ACHN (cell line): ENCODE data around the gene PPP1R12A.

Source experiments
- DNase-seq: peaks from one replicate; pipeline ENCODE4 v3.0.0-alpha.2; 2015
- in situ Hi-C: cut with HindIII; loops from 2 replicates; pipeline ENCODE4 v1.10.0; 2017; ENCODE audit warnings: low sequenced_read_pairs, low pct_ligation_motif_present, low pct_unique_long_range_greater_than_20kb

PPP1R12A gene

DNA sequence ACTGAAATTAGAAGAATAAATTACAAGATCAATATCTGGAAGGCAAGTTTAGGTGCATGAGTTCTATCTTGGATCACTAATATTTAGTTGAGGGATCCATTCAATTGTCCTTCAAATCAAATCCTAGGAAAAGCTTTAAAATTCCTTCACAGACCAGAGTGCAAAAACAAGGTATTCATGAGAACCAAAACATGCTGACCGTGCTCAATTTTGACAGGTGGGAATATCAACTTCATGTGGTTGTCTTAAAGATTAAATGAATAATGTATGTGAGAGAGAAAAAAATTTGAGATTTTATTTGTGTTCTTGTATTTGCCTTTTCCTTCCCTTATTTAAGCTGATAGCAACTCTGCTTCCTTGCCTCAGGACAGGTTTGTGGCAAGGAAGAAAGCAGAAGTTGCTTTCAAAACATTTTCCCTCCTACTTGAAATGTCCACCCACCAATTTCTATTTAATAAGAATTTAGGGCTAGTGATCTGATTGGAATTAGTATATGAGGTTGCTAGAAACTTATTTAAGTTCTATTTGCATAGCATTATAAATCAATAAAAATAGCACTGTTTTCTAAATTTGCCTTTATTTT, 4.9 kb upstream of the PPP1R12A start:
- no peak for DNase-seq
- in situ Hi-C loops = no loop called here

DNA sequence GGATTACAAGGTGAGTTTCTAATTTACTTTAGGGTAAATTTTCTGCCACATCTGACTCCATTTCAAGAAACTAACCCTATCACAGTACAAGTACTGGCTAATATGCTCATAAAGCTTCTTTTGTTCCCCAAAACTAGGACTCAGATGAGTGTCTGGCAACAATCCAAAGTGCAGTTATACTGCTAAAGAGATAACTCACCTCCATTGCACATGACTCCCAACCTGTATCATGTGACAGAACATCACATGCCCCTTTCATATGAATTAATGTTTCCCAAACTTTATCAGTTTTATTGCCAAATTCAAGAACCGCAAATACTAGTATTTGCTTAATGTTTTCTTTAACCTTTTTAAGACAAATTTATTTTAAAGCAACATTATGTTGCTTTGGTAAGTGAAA, 3.9 kb upstream of the PPP1R12A start:
- in situ Hi-C loops = no loop called here
- DNase-seq = no peak

DNA sequence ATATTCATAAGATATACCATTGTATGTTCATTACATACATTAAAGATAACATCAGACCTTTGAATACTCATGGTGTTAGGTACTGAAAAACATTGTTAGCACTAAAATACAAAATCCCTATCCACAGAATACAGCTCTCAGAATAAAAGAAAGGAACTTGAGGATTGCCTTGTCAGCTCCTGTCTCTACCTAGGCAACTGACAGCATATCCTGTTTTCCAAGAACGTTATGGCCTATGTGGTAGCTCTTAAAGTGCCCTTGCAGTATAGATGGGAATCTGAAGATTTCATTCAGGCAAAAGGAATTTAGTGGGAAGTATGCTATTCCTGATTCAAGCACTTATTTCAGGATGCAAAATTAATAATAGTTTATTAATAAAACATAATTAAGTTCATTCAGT, 1.8 kb upstream of the PPP1R12A start:
- DNase-seq = peak; percentile 18
- in situ Hi-C loops = no loop called here

DNA sequence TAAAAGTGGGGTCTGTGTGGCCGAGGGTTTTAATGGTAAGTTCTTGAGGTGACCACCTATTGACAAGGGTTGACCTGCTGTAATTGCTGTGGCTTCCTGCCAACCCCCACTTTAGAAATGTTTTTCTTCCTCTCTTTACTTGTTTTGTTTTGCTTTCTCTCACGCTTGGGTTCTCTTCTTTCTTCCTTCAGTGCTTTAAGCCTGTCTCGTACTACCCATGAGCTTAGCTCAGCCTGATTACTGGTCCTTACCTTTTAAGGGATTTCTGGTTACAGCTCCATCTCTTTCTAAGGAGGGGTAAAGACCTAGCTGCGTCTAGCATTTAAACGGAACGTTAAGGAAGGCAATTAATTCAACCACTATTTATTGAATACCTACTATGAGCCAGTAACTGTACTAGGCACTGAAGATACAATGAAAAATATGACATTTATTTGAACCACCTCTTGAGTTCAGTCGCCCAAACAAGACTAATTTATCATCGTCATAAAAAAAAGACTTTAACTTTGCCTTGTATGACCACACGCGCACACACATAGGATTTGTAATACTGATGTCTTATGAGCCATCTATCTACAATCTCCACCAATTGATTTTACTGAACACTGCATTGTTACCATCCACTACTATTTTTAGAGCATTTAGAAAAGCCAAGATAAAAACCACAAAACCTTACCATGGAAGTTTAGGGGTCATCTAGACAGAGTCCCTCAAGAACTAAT, 888 bp upstream of the PPP1R12A start:
- in situ Hi-C loops = no loop called here
- peak; percentile 66 for DNase-seq

DNA sequence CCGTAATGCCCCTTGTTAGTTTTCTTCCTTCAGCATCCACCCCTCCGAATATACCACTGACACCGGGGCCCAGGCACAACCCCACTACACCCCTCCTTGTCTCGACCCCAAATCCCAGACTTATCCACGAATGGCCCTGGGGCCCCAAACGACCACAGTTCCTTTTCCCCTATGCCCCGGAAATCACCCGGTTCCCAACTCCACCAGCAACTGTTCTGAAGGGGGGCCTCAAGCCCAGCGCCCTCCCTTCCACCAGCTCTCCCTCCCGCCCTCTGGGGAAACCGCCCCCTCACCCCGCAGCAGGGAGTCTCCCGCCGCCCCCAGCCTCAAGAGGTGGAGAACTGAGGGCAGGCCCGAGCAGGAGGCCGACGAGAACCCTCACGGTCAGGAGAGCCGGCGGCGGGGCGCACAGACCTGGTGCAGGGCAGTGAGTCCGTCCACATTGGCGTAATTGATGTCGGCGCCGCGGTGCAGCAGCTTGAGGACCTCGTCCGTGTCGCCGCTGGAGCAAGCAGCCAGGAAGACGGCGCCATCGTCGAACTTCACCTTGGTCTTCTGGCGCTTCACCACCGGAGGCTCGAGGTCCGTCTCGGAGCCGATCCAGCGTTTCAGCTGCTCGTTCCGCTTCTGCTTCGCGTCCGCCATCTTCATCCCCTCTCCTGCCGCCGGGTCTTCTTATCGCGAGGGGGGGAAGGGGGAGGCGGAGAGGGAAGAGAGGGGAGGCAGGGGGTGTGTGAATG, 446 bp downstream of the PPP1R12A start:
- in situ Hi-C loops = no loop called here
- peak; percentile 58 for DNase-seq

DNA sequence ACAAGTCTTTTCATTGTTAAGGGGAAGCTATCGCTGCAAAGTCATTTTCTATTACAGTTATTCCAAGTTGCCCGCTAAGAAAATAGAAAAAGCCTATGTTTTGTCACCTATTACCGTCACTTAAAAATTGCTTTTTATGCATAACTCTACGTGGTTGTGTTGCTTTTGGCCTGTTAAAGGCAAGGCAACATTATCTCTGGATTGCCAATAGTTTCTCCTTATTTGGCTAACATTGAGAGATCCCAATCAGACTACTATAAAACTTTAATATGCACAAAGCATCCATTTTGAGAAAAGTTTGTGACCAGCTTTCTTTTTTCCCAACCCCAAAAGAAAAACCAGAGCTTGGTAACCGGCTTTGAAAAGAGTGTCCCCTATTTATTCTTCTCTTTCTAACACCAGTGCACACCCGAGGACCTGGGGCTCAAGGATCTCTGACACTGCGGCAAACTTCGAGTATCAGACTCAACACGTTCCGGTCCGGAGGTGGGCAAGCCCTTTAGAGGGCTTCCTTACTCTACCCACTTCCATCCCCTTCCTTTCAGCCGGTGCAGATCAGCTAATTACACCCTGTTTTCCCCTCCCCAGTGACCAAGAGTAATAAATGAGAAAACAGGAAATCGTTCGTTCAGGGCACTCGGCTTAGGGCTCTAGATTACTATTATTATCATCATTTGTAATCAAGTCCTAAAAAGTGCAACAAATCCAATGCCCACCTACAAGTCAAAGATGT, 1.2 kb downstream of the PPP1R12A start:
- in situ Hi-C loops = no loop called here
- peak; percentile 36 for DNase-seq

DNA sequence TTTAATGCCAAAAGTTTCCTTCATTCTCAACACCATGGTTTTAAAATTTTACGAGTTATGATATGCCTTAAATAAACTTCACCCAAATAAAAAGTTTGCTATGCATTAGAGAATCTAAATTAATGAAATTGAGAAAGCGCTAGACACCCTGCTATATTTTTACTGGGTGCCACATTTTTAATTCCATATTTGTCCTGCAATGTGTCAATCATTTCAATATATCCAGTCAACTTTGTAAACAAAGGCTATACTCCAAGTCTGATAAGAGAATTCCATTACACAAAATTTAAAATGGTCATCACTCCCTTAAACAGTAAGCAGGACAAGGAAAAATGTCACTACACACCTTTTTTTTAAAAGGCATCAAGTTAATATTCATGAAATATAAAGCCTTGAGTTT, 1.9 kb downstream of the PPP1R12A start:
- DNase-seq = no peak
- in situ Hi-C loops = no loop called here

DNA sequence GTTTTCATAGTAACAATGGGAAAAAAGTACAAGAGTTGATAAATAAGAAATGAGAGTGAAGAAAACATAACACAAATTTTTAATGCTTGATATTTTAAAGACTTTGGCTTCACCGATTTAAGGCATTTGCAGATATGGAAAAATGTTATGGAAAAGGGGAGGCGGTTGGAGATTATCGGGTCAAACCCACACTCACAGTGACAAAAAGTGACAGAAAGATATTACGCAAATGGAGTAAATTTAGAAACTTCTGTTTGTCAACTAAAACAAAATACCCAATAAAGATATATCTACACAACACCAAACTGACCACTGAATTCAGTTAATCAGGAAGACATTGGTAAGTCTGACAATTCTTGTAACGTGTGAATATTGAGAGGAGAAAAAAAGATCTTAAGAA, 2.5 kb downstream of the PPP1R12A start:
- DNase-seq = no peak
- in situ Hi-C loops = no loop called here

DNA sequence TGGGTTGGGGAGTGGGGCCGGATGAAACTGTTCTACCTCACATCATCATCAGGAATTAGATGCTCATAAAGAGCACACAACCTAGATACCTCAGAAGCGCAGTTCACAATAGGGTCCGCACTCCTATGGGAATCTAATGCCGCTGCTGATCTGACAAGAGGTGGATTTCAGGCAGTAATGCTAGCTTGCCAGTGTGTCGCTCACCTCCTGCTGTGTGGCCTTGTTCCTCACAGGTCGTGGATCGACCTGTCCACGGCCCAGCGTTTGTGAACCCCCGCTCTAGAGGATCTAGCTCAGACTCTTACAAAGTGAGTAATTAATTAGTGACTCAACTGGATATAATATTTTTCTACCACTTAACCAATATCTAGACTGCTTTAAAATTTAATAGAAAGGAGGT, 5.8 kb downstream of the PPP1R12A start:
- in situ Hi-C loops = no loop called here
- no peak for DNase-seq

DNA sequence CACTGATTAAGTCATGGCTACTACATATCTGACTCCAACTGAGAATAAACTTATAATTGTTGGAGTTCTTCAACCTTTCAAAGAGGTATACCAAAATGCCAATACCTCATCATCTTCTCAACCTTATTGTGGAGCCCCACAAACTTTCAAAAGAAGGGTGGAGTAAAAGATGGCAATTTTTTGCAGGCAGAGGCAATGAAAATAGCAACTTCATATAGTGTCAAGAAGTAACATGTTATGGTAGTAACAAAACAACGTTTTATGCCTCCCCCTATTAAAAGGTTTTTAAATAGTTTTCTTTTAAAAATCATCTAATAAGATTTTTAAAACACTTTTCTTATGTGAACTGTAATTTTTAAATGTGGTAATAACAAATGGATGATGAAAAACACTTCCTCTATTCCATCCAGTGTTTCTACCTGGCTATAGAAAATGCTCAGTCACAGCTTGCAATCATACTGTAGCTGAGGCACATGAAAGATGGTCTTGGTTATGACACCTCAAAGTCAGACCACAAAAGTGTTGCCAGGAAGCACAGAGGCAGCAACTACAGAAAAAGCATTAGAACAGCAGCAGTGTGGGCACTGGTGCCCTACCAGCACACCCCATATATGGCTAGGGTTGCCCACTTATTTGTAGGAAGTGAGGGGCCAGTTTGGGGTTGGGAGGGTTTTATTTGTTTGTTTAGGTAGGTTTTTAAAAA, 7.0 kb downstream of the PPP1R12A start:
- in situ Hi-C loops = no loop called here
- DNase-seq = no peak

DNA sequence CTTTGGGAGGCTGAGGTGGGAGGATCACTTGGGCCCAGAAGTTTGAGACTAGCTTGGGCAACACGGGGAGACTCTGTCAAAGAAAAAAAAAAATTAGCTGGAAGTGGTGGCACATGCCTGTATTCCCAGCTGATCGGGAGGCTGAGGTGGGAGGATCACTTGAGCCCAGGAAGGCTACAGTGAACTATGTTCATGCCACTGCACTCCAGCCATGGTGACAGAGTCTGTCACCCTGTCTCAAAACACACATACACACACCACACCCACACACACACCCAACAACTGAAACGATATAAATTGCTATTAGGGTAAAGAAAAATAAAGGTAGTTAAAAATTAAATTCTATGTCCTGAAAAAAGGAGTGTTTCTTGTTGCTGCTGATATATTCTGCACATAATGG, 7.9 kb downstream of the PPP1R12A start:
- in situ Hi-C loops = no loop called here
- no peak for DNase-seq

DNA sequence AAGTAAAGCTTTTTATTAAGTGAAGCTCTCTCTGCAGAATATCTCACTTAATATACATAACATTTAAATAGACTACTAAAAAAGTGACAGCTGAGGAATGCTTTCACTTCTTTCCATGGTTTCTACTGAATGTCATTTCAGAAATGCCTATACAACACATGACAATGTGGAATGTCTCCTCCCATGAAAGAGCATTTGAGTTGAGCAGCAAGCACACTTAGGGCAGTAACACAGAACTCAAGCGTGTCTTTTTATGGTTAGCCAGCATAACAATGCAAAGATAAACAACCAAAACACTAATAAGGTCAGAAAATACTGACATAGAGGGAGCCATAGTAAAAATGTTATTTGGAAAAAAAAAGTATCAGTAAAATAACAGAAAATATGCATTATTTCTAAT, 9.4 kb downstream of the PPP1R12A start:
- no peak for DNase-seq
- in situ Hi-C loops = no loop called here

DNA sequence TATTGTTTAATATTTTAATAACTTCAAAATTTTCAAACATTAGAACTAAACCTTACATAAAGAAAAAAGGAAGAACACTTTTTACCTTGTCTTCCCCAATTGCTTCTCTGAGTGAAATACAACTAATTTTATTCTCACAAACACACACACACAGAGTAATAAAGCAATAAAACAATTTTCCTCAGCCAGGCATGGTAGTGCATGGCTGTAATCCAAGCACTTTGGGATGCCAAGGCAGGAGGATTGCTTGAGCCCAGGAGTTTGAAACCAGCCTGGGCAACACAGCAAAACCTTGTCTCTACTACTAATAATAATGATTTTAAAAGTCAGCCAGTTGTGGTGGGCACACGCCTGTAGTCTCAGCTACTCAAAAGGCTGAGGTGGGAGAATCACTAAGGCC, 13.1 kb downstream of the PPP1R12A start:
- in situ Hi-C loops = no loop called here
- DNase-seq = no peak

DNA sequence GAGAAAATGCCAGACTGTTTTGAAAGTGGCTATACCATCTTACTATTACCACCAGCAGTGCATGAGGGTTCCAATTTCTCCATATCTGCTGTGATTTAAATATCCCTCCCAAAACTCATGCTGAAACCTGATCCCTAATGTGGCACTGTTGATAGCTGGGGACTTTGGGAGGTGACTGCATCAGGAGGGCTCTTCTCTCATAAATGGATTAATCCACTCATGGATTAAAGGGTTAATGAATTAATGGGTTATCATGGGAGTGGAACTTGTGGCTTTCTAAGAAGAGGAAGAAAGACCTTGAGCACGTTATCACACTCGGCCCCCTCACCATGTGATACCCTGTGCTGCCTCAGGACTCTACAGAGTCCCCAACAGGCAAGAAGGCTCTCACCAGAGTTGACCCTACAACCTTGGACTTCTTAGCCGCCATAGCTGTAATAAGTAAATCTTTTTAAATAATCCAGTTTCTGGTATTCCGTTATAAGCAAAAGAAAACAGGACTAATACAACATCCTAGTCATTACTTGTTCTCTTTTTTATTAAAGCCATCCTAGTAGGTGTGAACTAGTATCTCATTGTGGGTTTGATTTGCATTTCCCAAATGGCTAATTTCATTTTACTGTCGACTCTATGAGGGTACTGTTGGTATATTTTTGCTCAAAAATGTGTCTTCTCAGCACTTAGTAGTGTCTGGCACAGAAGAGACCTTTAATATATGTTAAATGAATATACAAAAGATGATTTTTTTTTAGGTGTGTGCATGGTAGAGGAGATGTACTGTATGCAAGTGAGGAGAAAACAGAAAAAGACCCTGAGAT, 14.3 kb downstream of the PPP1R12A start:
- in situ Hi-C loops = no loop called here
- no peak for DNase-seq

DNA sequence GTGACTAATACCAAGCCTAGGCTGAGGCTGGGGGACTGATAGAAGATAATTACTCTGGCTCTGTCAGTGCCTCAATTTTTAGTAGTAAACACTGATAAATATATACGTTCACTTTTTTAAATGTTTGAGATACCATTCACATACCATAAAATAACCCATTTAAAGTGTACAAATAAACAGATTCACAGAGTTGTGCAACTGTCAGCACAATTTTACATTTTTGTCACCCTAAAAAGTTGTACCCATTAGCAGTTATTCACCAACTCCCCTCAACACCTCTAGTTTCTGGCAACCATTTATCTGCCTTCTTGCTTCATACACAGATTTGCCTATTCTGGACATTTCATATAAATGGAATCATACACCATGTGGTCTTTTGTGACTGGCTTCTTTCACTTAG, 15.1 kb downstream of the PPP1R12A start:
- in situ Hi-C loops = no loop called here

DNA sequence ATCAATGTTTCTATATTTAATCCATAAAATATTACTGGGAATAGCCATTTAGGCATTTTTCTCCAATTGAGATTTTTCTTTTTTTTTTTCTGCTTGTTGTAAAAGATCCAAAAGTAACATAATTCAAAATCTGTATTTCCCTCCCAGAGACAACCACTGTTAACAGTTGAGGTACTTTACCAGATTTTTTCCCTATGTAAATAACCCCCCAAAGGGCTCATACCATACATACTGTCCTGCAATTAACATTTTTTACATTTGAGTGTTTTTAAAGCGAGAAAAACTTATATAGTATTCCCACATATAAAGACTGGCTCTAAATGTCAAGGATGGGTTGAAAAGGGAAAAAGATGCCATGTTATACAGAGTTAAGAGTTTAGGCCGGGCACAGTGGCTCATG, 18.1 kb downstream of the PPP1R12A start:
- in situ Hi-C loops = no loop called here
- no peak for DNase-seq

More for the DNA sequence above, 15.1 kb downstream of the PPP1R12A start:
- no peak for DNase-seq

DNA sequence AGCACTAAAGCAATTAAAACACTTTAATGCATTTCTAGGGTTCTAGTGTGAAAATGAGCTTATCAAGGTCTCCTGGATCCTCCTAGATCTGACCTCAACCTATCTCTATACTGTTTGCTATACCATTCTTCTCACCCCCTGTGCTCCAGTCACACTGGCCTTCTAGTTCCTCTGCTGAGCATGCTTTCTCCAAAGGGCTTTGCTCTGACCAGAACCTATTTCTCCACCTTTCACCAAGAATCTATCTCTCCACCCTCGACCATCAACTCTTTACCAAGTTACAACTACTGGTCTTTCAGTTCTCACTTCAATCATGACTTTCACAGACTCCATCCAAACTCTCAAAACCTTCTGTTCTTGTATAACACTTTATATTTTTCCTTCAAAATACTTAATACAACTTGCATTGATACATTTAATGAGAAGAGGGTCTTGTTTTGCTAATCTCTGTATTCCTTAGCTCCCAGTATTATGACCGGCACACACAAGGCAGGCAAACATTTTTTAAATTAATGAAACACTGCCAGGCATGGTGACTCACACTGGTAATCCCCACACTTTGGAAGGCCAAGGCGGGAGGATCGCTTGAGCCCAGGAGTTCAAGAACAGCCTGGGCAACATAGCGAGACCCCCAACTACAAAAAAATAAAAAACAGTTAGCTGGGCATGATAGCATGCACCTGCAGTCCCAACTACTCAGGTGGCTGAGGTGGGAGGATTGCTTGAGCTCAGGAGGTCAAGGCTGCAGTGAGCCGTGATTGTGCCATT, 22.8 kb downstream of the PPP1R12A start:
- DNase-seq = peak; percentile 38
- in situ Hi-C loops = no loop called here
